H9 (cell line): Measurements from ENCODE around the gene SEC23B. TPM values are rescaled to one million over a fixed set of nuclear protein-coding genes. Genes with fewer than 3 reads are reported as not detected.

Experiments used
- DNase-seq: peaks from one replicate; pipeline ENCODE4 v3.0.0-alpha.2; 2017
- H2AFZ ChIP-seq: one replicate; pipeline ENCODE4 v1.6.1; 2013; ENCODE audit warnings: mild to moderate bottlenecking, low read length, control low read depth, moderate library complexity
- H2AK5ac ChIP-seq: 2 replicates; pipeline ENCODE4 v1.6.1; 2013; ENCODE audit warnings: low read length, control low read depth, mixed read lengths; ENCODE audit not compliant: insufficient read length
- H2BK120ac ChIP-seq: one replicate; pipeline ENCODE4 v1.6.1; 2013; ENCODE audit warnings: low read depth, mild to moderate bottlenecking, low read length, control low read depth, inconsistent platforms; ENCODE audit not compliant: poor library complexity, severe bottlenecking
- H2BK12ac ChIP-seq: 2 replicates; pipeline ENCODE4 v1.6.1; 2013; ENCODE audit warnings: low read length, control low read depth, mixed read lengths, low read depth; ENCODE audit not compliant: insufficient read length
- H2BK15ac ChIP-seq: 2 replicates; pipeline ENCODE4 v1.6.1; 2013; ENCODE audit warnings: low read depth, low read length, control low read depth
- H2BK20ac ChIP-seq: one replicate; pipeline ENCODE4 v1.6.1; 2013; ENCODE audit warnings: low read depth, mild to moderate bottlenecking, low read length, control low read depth, inconsistent platforms; ENCODE audit not compliant: poor library complexity, severe bottlenecking
- H2BK5ac ChIP-seq: 2 replicates; pipeline ENCODE4 v1.6.1; 2013; ENCODE audit warnings: low read length, control low read depth, mixed read lengths; ENCODE audit not compliant: insufficient read length
- H3K14ac ChIP-seq: 2 replicates; pipeline ENCODE4 v1.6.1; 2013; ENCODE audit warnings: low read length, control low read depth; ENCODE audit not compliant: insufficient read depth
- H3K18ac ChIP-seq: 2 replicates; pipeline ENCODE4 v1.6.1; 2013; ENCODE audit warnings: low read depth, mild to moderate bottlenecking, mixed read lengths, low read length, control low read depth; ENCODE audit not compliant: insufficient read length
- H3K23ac ChIP-seq: 2 replicates; pipeline ENCODE4 v1.6.1; 2013; ENCODE audit warnings: low read length, control low read depth, mixed read lengths, low read depth; ENCODE audit not compliant: insufficient read length
- H3K23me2 ChIP-seq: 2 replicates; pipeline ENCODE4 v1.6.1; 2013; ENCODE audit warnings: low read depth, mild to moderate bottlenecking, mixed read lengths, low read length, control low read depth; ENCODE audit not compliant: insufficient read length, poor library complexity, severe bottlenecking
- H3K27ac ChIP-seq: 2 replicates; pipeline ENCODE4 v1.5.1; 2013; ENCODE audit warnings: low read length, control low read depth, mixed read lengths, low read depth; ENCODE audit not compliant: insufficient read length
- H3K27me3 ChIP-seq: 2 replicates; pipeline ENCODE4 v1.6.1; 2013; ENCODE audit warnings: low read length, control low read depth, inconsistent platforms; ENCODE audit not compliant: insufficient read depth
- H3K4ac ChIP-seq: 2 replicates; pipeline ENCODE4 v1.6.1; 2013; ENCODE audit warnings: low read depth, mild to moderate bottlenecking, control low read depth, inconsistent platforms, low read length, moderate library complexity
- H3K4me1 ChIP-seq: 2 replicates; pipeline ENCODE4 v1.6.1; 2013; ENCODE audit warnings: low read length, control low read depth, inconsistent platforms; ENCODE audit not compliant: insufficient read depth
- H3K4me2 ChIP-seq: 2 replicates; pipeline ENCODE4 v1.6.1; 2013; ENCODE audit warnings: low read length, control low read depth, mixed read lengths; ENCODE audit not compliant: insufficient read length, insufficient read depth
- H3K56ac ChIP-seq: 2 replicates; pipeline ENCODE4 v1.6.1; 2013; ENCODE audit warnings: low read depth, mild to moderate bottlenecking, mixed read lengths, low read length, control low read depth; ENCODE audit not compliant: insufficient read length
- H3K79me1 ChIP-seq: 2 replicates; pipeline ENCODE4 v1.6.1; 2013; ENCODE audit warnings: low read depth, mild to moderate bottlenecking, moderate library complexity, low read length, control low read depth, inconsistent platforms; ENCODE audit not compliant: insufficient read depth, poor library complexity, severe bottlenecking
- H3K79me2 ChIP-seq: 2 replicates; pipeline ENCODE4 v1.6.1; 2013; ENCODE audit warnings: low read length, control low read depth, inconsistent platforms; ENCODE audit not compliant: insufficient read depth
- H3K9ac ChIP-seq: 2 replicates; pipeline ENCODE4 v1.6.1; 2013; ENCODE audit warnings: low read length, control low read depth, mixed read lengths; ENCODE audit not compliant: insufficient read length; ENCODE audit errors: extremely low read depth
- H3K9me3 ChIP-seq: one replicate; pipeline ENCODE4 v1.6.1; 2013; ENCODE audit warnings: low read depth, low read length, inconsistent platforms; ENCODE audit not compliant: control insufficient read depth
- H3T11ph ChIP-seq: one replicate; pipeline ENCODE4 v1.6.1; 2013; ENCODE audit warnings: mild to moderate bottlenecking, low read length, control low read depth, inconsistent platforms
- H4K20me1 ChIP-seq: one replicate; pipeline ENCODE4 v1.6.1; 2013; ENCODE audit not compliant: control insufficient read depth, insufficient read length, insufficient read depth
- H4K5ac ChIP-seq: 2 replicates; pipeline ENCODE4 v1.6.1; 2013; ENCODE audit warnings: low read depth, mild to moderate bottlenecking, mixed read lengths, low read length, control low read depth; ENCODE audit not compliant: insufficient read length
- H4K8ac ChIP-seq: replicated peaks from 2 replicates; pipeline ENCODE4 v1.6.1; 2013; ENCODE audit warnings: low read length, control low read depth, mixed read lengths, low read depth; ENCODE audit not compliant: insufficient read length
- H4K91ac ChIP-seq: 2 replicates; pipeline ENCODE4 v1.6.1; 2013; ENCODE audit warnings: low read depth, mild to moderate bottlenecking, moderate library complexity, mixed read lengths, low read length, control low read depth; ENCODE audit not compliant: insufficient read length
- H3K27ac Mint-ChIP-seq, 3 experiments: 2 replicates in 2 of 3; 3 replicates in 1 of 3; pipeline ENCODE4 v1.8.0; 2020 to 2021; ENCODE audit warnings: mixed read lengths in 3 of 3, mild to moderate bottlenecking in 1 of 3, moderate library complexity in 1 of 3
- H3K27me3 Mint-ChIP-seq: 2 replicates; pipeline ENCODE4 v1.8.0; 2021; ENCODE audit warnings: low read depth, mild to moderate bottlenecking, moderate library complexity, mixed read lengths
- H3K36me3 Mint-ChIP-seq, 3 experiments: 2 replicates in 2 of 3; 3 replicates in 1 of 3; pipeline ENCODE4 v1.8.0; 2020 to 2021; ENCODE audit warnings: low read depth in 3 of 3, mixed read lengths in 3 of 3; ENCODE audit not compliant: insufficient read depth in 1 of 3
- H3K4me1 Mint-ChIP-seq, 2 experiments: 2 replicates each; pipeline ENCODE4 v1.8.0; 2020; ENCODE audit warnings: mixed read lengths in 2 of 2
- H3K4me3 Mint-ChIP-seq, 2 experiments: 2 replicates in 1 of 2; 3 replicates in 1 of 2; pipeline ENCODE4 v1.8.0; 2020 to 2021; ENCODE audit warnings: mild to moderate bottlenecking in 2 of 2, mixed read lengths in 2 of 2, moderate library complexity in 1 of 2
- H3K9me3 Mint-ChIP-seq, 2 experiments: 2 replicates in 1 of 2; 3 replicates in 1 of 2; pipeline ENCODE4 v1.8.0; 2020; ENCODE audit warnings: mild to moderate bottlenecking in 2 of 2, mixed read lengths in 2 of 2, moderate library complexity in 1 of 2
- WGBS: extraction: QIAGEN DNeasy Blood & Tissue Kit; methylation state at CpG from one replicate; pipeline ENCODE4 v1.1.7; 2013; ENCODE audit warnings: missing lambda C conversion rate, low lambda C conversion rate, mixed read lengths; ENCODE audit not compliant: insufficient read length; ENCODE audit errors: extremely low coverage; 5-methylcytosine and 5-hydroxymethylcytosine counted together
- total RNA-seq: library from RNA; stranded (reverse); gene quantifications from 2 replicates; pipeline ENCODE4 v1.2.1, GENCODE V29; 2021
- TF ChIP-seq, protein P1 (sequence below): fragments of 200-600 bp; sonication (generic); conservative IDR thresholded peaks from 3 replicates; pipeline ENCODE4 v1.8.0; 2021; ENCODE audit warnings: antibody characterized with exemption, mild to moderate bottlenecking

SEC23B gene
- total RNA-seq, 1 experiment from 2014 or later = 65.9 TPM

DNA sequence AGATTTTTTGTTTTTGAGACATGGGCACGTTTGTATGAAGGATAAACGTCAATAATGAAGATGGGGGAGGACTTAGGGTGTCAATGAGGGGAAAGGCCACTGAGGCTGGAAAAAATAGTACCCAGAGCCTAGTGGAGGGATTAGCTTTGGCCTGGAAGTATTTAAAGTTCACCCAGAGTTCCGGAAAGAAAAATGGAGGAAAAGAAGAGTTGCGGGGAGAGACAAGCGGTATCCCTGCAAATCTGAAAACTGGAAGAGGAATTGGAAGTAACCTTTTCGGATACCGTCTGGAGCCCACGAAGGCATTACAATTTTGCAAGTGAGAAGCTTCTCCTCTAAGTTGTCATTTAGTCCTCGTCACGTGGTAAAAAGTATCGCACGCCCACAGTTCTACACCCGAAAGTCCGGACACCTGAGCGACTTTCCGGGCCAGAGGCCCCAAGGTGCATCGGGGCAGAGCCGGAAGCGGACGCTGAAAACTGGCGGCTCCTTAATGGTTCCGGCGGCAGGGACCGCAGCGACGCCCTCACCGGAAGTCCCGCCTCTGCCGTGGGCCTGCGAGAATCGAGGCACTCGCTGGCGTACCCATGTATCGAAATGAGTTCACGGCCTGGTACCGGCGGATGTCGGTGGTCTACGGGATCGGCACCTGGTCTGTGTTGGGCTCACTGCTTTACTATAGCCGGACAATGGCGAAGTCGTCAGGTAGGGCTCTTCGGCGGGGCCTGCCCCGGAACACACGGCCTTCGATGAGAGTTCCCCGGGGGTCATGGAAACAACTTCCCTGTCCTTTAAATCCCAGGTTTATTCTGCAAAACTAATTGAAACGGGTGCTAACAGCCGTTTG is 59.4 kb downstream of the SEC23B start, which contains the start of gene SMIM26:
Gene SMIM26, plus strand, starts transcription at position 541 of the 847 bp plus-strand sequence. Its CDS starts 47 bp downstream, at position 588.
- Histone ChIP-seq H2AK5ac (no peak within 1 kb of the TSS), H2BK20ac (no peak within 1 kb of the TSS), H3K23me2 (peaks cover 7% of the 10 kb centered on the region), H3K79me1 (no peaks in the 10 kb centered on the region), H3K27me3 (no peaks in the 10 kb centered on the region), H3K9me3 (no peaks in the 10 kb centered on the region), H3K79me2 (peaks cover 5% of the 10 kb centered on the region; the same call in 1 of the 2 replicates), H2BK15ac (no peak within 1 kb of the TSS), H2BK12ac (no peak within 1 kb of the TSS), H3K4ac (no peak within 1 kb of the TSS), H3K9ac (peak within 1 kb of the TSS; percentile 90), H2AFZ (peak within 1 kb of the TSS; percentile 79), H2BK5ac (no peak within 1 kb of the TSS), H3K27ac (peak within 1 kb of the TSS; percentile 29), H3K4me2 (peak within 1 kb of the TSS; percentile 78), H3K56ac (no peak within 1 kb of the TSS), H4K5ac (peak within 1 kb of the TSS; percentile 63), H4K8ac (no peak within 1 kb of the TSS), H4K20me1 (no peaks in the 10 kb centered on the region), H3K14ac (peak within 1 kb of the TSS; percentile 90; the same call in 1 of the 2 replicates), H3T11ph (no peak within 1 kb of the TSS), H3K23ac (no peak within 1 kb of the TSS), H2BK120ac (no peak within 1 kb of the TSS), H3K4me1 (no peaks in the 10 kb centered on the region), H3K18ac (peak within 1 kb of the TSS; percentile 95), H4K91ac (no peak within 1 kb of the TSS)
- Mint-ChIP-seq H3K4me3 (peak within 1 kb of the TSS; percentile 89 to 99), H3K9me3 (no peaks in the 10 kb centered on the region), H3K4me1 (peaks cover 5 to 6% of the 10 kb centered on the region in 2 experiments; a peak in 1 of 4 replicates), H3K27ac (peak within 1 kb of the TSS; percentile 82 to 99 (median 90)), H3K36me3 (peaks cover 17 to 27% (median 26%) of the 10 kb centered on the region in 3 experiments; a peak in 6 of 7 replicates), H3K27me3 (no peaks in the 10 kb centered on the region)
- TF ChIP-seq, protein P1, sequence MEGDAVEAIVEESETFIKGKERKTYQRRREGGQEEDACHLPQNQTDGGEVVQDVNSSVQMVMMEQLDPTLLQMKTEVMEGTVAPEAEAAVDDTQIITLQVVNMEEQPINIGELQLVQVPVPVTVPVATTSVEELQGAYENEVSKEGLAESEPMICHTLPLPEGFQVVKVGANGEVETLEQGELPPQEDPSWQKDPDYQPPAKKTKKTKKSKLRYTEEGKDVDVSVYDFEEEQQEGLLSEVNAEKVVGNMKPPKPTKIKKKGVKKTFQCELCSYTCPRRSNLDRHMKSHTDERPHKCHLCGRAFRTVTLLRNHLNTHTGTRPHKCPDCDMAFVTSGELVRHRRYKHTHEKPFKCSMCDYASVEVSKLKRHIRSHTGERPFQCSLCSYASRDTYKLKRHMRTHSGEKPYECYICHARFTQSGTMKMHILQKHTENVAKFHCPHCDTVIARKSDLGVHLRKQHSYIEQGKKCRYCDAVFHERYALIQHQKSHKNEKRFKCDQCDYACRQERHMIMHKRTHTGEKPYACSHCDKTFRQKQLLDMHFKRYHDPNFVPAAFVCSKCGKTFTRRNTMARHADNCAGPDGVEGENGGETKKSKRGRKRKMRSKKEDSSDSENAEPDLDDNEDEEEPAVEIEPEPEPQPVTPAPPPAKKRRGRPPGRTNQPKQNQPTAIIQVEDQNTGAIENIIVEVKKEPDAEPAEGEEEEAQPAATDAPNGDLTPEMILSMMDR = no peak
- peak; percentile 92 for DNase-seq
- WGBS = no CpG with 5 or more reads among the region's 51 CpGs
